Natural killer cell (primary cell): ENCODE results near the gene TNS3. TPM values are rescaled to one million over a fixed set of nuclear protein-coding genes. Genes with fewer than 3 reads are reported as not detected.
A peak's percentile ranks its signal among the peaks of the same experiment; 100 is the strongest.

ENCODE experiments used
- ATAC-seq, 3 donors: fragments of 150-1000 bp in 2 of 3; fragments of 200-7000 bp in 1 of 3; cut with Tn5 transposase; 1 replicate in 1 of 3; 2 replicates in 2 of 3; pipeline ENCODE4 v1.10.0; 2021; ENCODE audit warnings: mild to moderate bottlenecking in 2 of 3, moderate library complexity in 2 of 3
- DNase-seq, 2 donors: peaks; one replicate each; pipeline versions ENCODE4 v3.0.0 to v3.0.0-alpha.2; 2013 to 2021; ENCODE audit warnings: mixed read lengths in 1 of 2
- H3K27ac ChIP-seq: one replicate; pipeline ENCODE4 v1.5.1; 2013; ENCODE audit warnings: mild to moderate bottlenecking, low read length
- H3K27me3 ChIP-seq: one replicate; pipeline ENCODE4 v1.6.1; 2013; ENCODE audit warnings: low read length; ENCODE audit not compliant: control insufficient read depth, insufficient read depth
- H3K36me3 ChIP-seq: one replicate; pipeline ENCODE4 v1.6.1; 2013; ENCODE audit warnings: low read length; ENCODE audit not compliant: control insufficient read depth, insufficient read depth
- H3K4me1 ChIP-seq: one replicate; pipeline ENCODE4 v1.6.1; 2013; ENCODE audit warnings: low read length; ENCODE audit not compliant: control insufficient read depth, insufficient read depth
- H3K4me3 ChIP-seq: one replicate; pipeline ENCODE4 v1.5.1; 2013; ENCODE audit warnings: low read length
- H3K9me3 ChIP-seq: one replicate; pipeline ENCODE4 v1.6.1; 2013; ENCODE audit warnings: low read length; ENCODE audit not compliant: control insufficient read depth, insufficient read depth
- H3K27ac Mint-ChIP-seq, 2 donors: one replicate each; pipeline ENCODE4 v1.8.0; 2022; ENCODE audit warnings: mild to moderate bottlenecking in 2 of 2, mixed read lengths in 2 of 2, moderate library complexity in 1 of 2
- H3K27me3 Mint-ChIP-seq, 2 donors: one replicate each; pipeline ENCODE4 v1.8.0; 2022; ENCODE audit warnings: low read depth in 2 of 2, mixed read lengths in 2 of 2
- H3K36me3 Mint-ChIP-seq: one replicate; pipeline ENCODE4 v1.8.0; 2022; ENCODE audit warnings: mixed read lengths
- H3K4me1 Mint-ChIP-seq, 2 donors: one replicate each; pipeline ENCODE4 v1.8.0; 2022; ENCODE audit warnings: mixed read lengths in 2 of 2
- H3K4me3 Mint-ChIP-seq: one replicate; pipeline ENCODE4 v1.8.0; 2022; ENCODE audit warnings: mild to moderate bottlenecking, moderate library complexity, mixed read lengths
- H3K9me3 Mint-ChIP-seq, 2 donors: one replicate each; pipeline ENCODE4 v1.8.0; 2022; ENCODE audit warnings: mixed read lengths in 2 of 2
- WGBS: methylation state at CpG from one replicate; pipeline ENCODE4 v1.1.7; 2013; ENCODE audit warnings: missing lambda C conversion rate; ENCODE audit not compliant: insufficient coverage; 5-methylcytosine and 5-hydroxymethylcytosine counted together
- intact Hi-C: fragments of 100-400 bp; cut with micrococcal nuclease; formaldehyde crosslinking; loops from one replicate; pipeline ENCODE4 v1.14.2; 2022
- total RNA-seq, 4 donors: library from RNA; stranded (reverse); fragments of 120-200 nt in 1 of 4; gene quantifications; one replicate each; pipeline versions ENCODE4 v1.2.3 to v1.2.4, GENCODE V29; 2013 to 2022
- TF ChIP-seq, protein P1 (sequence below): fragments of 200-600 bp; IDR thresholded peaks from one replicate; pipeline ENCODE4 v1.8.0; 2022; ENCODE audit warnings: antibody characterized with exemption

The TNS3 gene
- total RNA-seq, 3 donors from 2014 or later (not counting 1 experiment from before 2014, with no cell fraction given): 1.6 to 3.5 (median 2.9) TPM

DNA sequence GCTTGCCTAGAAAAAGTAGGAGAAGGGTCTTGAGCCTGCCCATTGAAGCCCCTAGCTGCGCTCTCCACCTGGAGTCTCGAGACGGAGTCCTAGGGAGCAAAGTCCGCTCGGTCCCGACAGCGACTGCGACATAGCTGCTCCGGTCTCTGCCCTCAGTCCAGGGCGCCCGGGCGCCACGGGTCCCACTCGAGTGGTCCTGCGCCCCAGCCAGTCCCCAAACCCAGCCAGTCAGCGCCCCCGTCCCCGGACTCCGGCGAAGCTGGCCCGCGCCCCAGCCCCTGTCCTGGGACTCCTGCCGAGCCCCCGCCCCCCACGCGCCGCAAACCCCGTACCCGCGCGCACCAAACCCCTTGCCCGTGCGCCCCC lies 490 bp downstream of the TNS3 start:
- no peaks in the 10 kb centered on the region for H3K9me3 ChIP-seq
- Mint-ChIP-seq H3K27ac (no peak overlapping the region), H3K27me3 (peaks cover 36 to 37% of the 10 kb centered on the region in 2 donors), H3K4me1 (no peaks in the 10 kb centered on the region), H3K4me3 (no peak overlapping the region), H3K9me3 (no peaks in the 10 kb centered on the region), H3K36me3 (no peaks in the 10 kb centered on the region)
- H3K27me3 ChIP-seq: peaks cover 3% of the 10 kb centered on the region
- H3K4me3 ChIP-seq: peak overlapping the region; percentile 48
- ATAC-seq (no peak), DNase-seq (no peak)
- peaks cover 32% of the 10 kb centered on the region for H3K4me1 ChIP-seq
- 2% methylated on average over 33 of the region's 33 CpGs for WGBS
- TF ChIP-seq, protein P1, sequence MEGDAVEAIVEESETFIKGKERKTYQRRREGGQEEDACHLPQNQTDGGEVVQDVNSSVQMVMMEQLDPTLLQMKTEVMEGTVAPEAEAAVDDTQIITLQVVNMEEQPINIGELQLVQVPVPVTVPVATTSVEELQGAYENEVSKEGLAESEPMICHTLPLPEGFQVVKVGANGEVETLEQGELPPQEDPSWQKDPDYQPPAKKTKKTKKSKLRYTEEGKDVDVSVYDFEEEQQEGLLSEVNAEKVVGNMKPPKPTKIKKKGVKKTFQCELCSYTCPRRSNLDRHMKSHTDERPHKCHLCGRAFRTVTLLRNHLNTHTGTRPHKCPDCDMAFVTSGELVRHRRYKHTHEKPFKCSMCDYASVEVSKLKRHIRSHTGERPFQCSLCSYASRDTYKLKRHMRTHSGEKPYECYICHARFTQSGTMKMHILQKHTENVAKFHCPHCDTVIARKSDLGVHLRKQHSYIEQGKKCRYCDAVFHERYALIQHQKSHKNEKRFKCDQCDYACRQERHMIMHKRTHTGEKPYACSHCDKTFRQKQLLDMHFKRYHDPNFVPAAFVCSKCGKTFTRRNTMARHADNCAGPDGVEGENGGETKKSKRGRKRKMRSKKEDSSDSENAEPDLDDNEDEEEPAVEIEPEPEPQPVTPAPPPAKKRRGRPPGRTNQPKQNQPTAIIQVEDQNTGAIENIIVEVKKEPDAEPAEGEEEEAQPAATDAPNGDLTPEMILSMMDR: no peak
- H3K27ac ChIP-seq: no peak overlapping the region
- no peaks in the 10 kb centered on the region for H3K36me3 ChIP-seq
- intact Hi-C loops: no loop called here

DNA sequence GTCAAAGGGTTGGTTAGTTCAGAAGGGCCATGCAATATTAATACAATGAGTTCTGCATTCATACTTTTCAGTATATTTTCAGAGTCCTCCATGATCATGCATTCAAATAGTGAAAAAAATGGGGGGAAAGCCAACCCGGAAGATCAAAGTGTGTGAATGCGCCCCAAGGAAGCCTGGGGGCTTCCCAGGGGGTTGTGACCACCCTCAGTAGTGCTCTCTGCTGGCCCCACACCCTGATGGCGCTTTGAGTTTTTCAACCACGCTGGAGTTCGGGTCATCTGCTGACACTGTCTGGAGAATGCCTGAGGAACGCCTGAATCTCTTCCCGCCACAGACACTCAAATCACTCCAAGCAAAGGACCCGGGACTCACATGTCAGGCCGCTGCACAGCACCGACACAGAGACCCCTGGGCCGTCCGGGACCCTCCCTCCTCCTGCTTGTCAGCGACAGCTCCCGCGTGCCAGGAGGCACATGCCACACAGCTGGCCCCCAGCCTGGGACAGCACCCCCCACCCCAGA lies 1.0 kb downstream of the TNS3 start:
- DNase-seq (no peak), ATAC-seq (no peak)
- peak overlapping the region; percentile 17 for H3K4me3 Mint-ChIP-seq
- no peaks in the 10 kb centered on the region for H3K36me3 Mint-ChIP-seq
- H3K27me3 Mint-ChIP-seq: peaks cover 36 to 37% of the 10 kb centered on the region in 2 donors
- no peaks in the 10 kb centered on the region for H3K9me3 ChIP-seq
- intact Hi-C loops: no loop called here
- H3K4me3 ChIP-seq: peak overlapping the region; percentile 48
- H3K27me3 ChIP-seq: peaks cover 3% of the 10 kb centered on the region
- no peaks in the 10 kb centered on the region for H3K9me3 Mint-ChIP-seq
- no peaks in the 10 kb centered on the region for H3K36me3 ChIP-seq
- TF ChIP-seq, protein P1: no peak
- H3K27ac Mint-ChIP-seq: no peak overlapping the region
- H3K4me1 Mint-ChIP-seq: no peaks in the 10 kb centered on the region
- H3K27ac ChIP-seq: no peak overlapping the region
- WGBS: 12% methylated on average over 15 of the region's 15 CpGs
- peaks cover 38% of the 10 kb centered on the region for H3K4me1 ChIP-seq

DNA sequence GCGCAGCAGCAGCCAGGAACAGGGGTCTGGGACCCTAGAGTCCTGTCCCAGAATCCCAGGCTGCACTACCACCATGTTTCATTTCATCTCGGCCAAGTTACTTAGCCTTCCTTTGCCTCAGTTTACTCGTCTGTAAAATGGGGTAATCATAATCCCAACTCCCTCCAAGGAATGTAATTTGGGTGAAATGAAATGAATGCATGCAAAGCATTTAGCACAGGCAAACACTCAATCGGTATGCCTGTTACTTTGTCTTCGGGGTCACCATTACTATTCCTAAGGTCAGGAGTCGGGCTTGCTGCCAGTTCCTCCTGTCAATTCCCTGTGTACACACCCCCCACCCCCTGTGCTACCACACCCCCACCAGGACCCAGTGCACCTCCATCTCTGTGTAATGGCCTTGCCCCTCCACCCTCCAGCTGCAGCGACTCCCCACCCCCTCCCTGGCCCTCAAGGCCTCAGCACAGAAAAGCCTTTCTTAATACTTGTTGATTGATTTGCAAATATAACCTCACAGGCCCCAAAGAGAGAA lies 1.7 kb downstream of the TNS3 start:
- no peak overlapping the region for H3K4me3 Mint-ChIP-seq
- no peak for ATAC-seq
- DNase-seq: no peak
- WGBS: 71% methylated on average over 6 of the region's 7 CpGs
- Histone ChIP-seq H3K36me3 (no peaks in the 10 kb centered on the region), H3K27me3 (peaks cover 3% of the 10 kb centered on the region), H3K27ac (no peak overlapping the region), H3K9me3 (no peaks in the 10 kb centered on the region), H3K4me1 (peaks cover 39% of the 10 kb centered on the region), H3K4me3 (no peak overlapping the region)
- H3K9me3 Mint-ChIP-seq: no peaks in the 10 kb centered on the region
- no peaks in the 10 kb centered on the region for H3K4me1 Mint-ChIP-seq
- TF ChIP-seq, protein P1: no peak
- no peaks in the 10 kb centered on the region for H3K36me3 Mint-ChIP-seq
- H3K27me3 Mint-ChIP-seq: peaks cover 35 to 37% of the 10 kb centered on the region in 2 donors
- intact Hi-C loops: no loop called here
- H3K27ac Mint-ChIP-seq: no peak overlapping the region

DNA sequence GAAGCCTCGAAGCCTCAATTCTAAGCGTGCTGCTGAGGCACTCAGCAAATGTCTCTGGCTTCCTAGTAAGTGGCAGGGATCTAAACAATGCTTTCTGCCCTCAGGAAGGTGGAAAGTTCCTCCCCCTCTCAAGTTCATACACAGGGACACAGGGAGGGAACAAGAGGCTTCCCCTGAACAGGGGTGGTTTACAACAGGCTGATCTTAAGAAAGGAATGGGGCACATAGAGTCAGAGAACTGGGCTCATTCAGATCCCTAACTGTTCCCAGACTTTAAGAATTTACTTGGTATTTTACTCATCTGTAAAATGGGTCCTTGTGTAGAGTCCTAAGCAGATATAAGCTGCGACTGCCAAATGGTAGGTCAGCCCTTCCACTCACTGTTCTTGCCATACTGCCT lies 2.5 kb downstream of the TNS3 start:
- Mint-ChIP-seq H3K27me3 (peaks cover 31 to 37% of the 10 kb centered on the region in 2 donors), H3K4me1 (no peaks in the 10 kb centered on the region), H3K27ac (no peak overlapping the region), H3K36me3 (no peaks in the 10 kb centered on the region), H3K4me3 (no peak overlapping the region), H3K9me3 (no peaks in the 10 kb centered on the region)
- Histone ChIP-seq H3K27me3 (peaks cover 3% of the 10 kb centered on the region), H3K4me1 (peaks cover 39% of the 10 kb centered on the region), H3K9me3 (no peaks in the 10 kb centered on the region), H3K36me3 (no peaks in the 10 kb centered on the region), H3K27ac (no peak overlapping the region), H3K4me3 (no peak overlapping the region)
- DNase-seq (no peak), ATAC-seq (no peak)
- TF ChIP-seq, protein P1: no peak
- intact Hi-C loops: no loop called here
- 69% methylated on average over 3 of the region's 3 CpGs for WGBS
